H9 (cell line): ENCODE results near the gene MISP. TPM values are rescaled to one million over a fixed set of nuclear protein-coding genes. Genes with fewer than 3 reads are reported as not detected.

Source experiments
- DNase-seq: peaks from one replicate; pipeline ENCODE4 v3.0.0-alpha.2; 2017
- H2AFZ ChIP-seq: one replicate; pipeline ENCODE4 v1.6.1; 2013; ENCODE audit warnings: mild to moderate bottlenecking, low read length, control low read depth, moderate library complexity
- H2AK5ac ChIP-seq: 2 replicates; pipeline ENCODE4 v1.6.1; 2013; ENCODE audit warnings: low read length, control low read depth, mixed read lengths; ENCODE audit not compliant: insufficient read length
- H2BK120ac ChIP-seq: one replicate; pipeline ENCODE4 v1.6.1; 2013; ENCODE audit warnings: low read depth, mild to moderate bottlenecking, low read length, control low read depth, inconsistent platforms; ENCODE audit not compliant: poor library complexity, severe bottlenecking
- H2BK12ac ChIP-seq: 2 replicates; pipeline ENCODE4 v1.6.1; 2013; ENCODE audit warnings: low read length, control low read depth, mixed read lengths, low read depth; ENCODE audit not compliant: insufficient read length
- H2BK15ac ChIP-seq: 2 replicates; pipeline ENCODE4 v1.6.1; 2013; ENCODE audit warnings: low read depth, low read length, control low read depth
- H2BK20ac ChIP-seq: one replicate; pipeline ENCODE4 v1.6.1; 2013; ENCODE audit warnings: low read depth, mild to moderate bottlenecking, low read length, control low read depth, inconsistent platforms; ENCODE audit not compliant: poor library complexity, severe bottlenecking
- H2BK5ac ChIP-seq: 2 replicates; pipeline ENCODE4 v1.6.1; 2013; ENCODE audit warnings: low read length, control low read depth, mixed read lengths; ENCODE audit not compliant: insufficient read length
- H3K14ac ChIP-seq: 2 replicates; pipeline ENCODE4 v1.6.1; 2013; ENCODE audit warnings: low read length, control low read depth; ENCODE audit not compliant: insufficient read depth
- H3K18ac ChIP-seq: 2 replicates; pipeline ENCODE4 v1.6.1; 2013; ENCODE audit warnings: low read depth, mild to moderate bottlenecking, mixed read lengths, low read length, control low read depth; ENCODE audit not compliant: insufficient read length
- H3K23ac ChIP-seq: 2 replicates; pipeline ENCODE4 v1.6.1; 2013; ENCODE audit warnings: low read length, control low read depth, mixed read lengths, low read depth; ENCODE audit not compliant: insufficient read length
- H3K23me2 ChIP-seq: 2 replicates; pipeline ENCODE4 v1.6.1; 2013; ENCODE audit warnings: low read depth, mild to moderate bottlenecking, mixed read lengths, low read length, control low read depth; ENCODE audit not compliant: insufficient read length, poor library complexity, severe bottlenecking
- H3K27ac ChIP-seq: 2 replicates; pipeline ENCODE4 v1.5.1; 2013; ENCODE audit warnings: low read length, control low read depth, mixed read lengths, low read depth; ENCODE audit not compliant: insufficient read length
- H3K27me3 ChIP-seq: 2 replicates; pipeline ENCODE4 v1.6.1; 2013; ENCODE audit warnings: low read length, control low read depth, inconsistent platforms; ENCODE audit not compliant: insufficient read depth
- H3K4ac ChIP-seq: 2 replicates; pipeline ENCODE4 v1.6.1; 2013; ENCODE audit warnings: low read depth, mild to moderate bottlenecking, control low read depth, inconsistent platforms, low read length, moderate library complexity
- H3K4me1 ChIP-seq: 2 replicates; pipeline ENCODE4 v1.6.1; 2013; ENCODE audit warnings: low read length, control low read depth, inconsistent platforms; ENCODE audit not compliant: insufficient read depth
- H3K4me2 ChIP-seq: 2 replicates; pipeline ENCODE4 v1.6.1; 2013; ENCODE audit warnings: low read length, control low read depth, mixed read lengths; ENCODE audit not compliant: insufficient read length, insufficient read depth
- H3K56ac ChIP-seq: 2 replicates; pipeline ENCODE4 v1.6.1; 2013; ENCODE audit warnings: low read depth, mild to moderate bottlenecking, mixed read lengths, low read length, control low read depth; ENCODE audit not compliant: insufficient read length
- H3K79me1 ChIP-seq: 2 replicates; pipeline ENCODE4 v1.6.1; 2013; ENCODE audit warnings: low read depth, mild to moderate bottlenecking, moderate library complexity, low read length, control low read depth, inconsistent platforms; ENCODE audit not compliant: insufficient read depth, poor library complexity, severe bottlenecking
- H3K79me2 ChIP-seq: 2 replicates; pipeline ENCODE4 v1.6.1; 2013; ENCODE audit warnings: low read length, control low read depth, inconsistent platforms; ENCODE audit not compliant: insufficient read depth
- H3K9ac ChIP-seq: 2 replicates; pipeline ENCODE4 v1.6.1; 2013; ENCODE audit warnings: low read length, control low read depth, mixed read lengths; ENCODE audit not compliant: insufficient read length; ENCODE audit errors: extremely low read depth
- H3K9me3 ChIP-seq: one replicate; pipeline ENCODE4 v1.6.1; 2013; ENCODE audit warnings: low read depth, low read length, inconsistent platforms; ENCODE audit not compliant: control insufficient read depth
- H3T11ph ChIP-seq: one replicate; pipeline ENCODE4 v1.6.1; 2013; ENCODE audit warnings: mild to moderate bottlenecking, low read length, control low read depth, inconsistent platforms
- H4K20me1 ChIP-seq: one replicate; pipeline ENCODE4 v1.6.1; 2013; ENCODE audit not compliant: control insufficient read depth, insufficient read length, insufficient read depth
- H4K5ac ChIP-seq: 2 replicates; pipeline ENCODE4 v1.6.1; 2013; ENCODE audit warnings: low read depth, mild to moderate bottlenecking, mixed read lengths, low read length, control low read depth; ENCODE audit not compliant: insufficient read length
- H4K8ac ChIP-seq: replicated peaks from 2 replicates; pipeline ENCODE4 v1.6.1; 2013; ENCODE audit warnings: low read length, control low read depth, mixed read lengths, low read depth; ENCODE audit not compliant: insufficient read length
- H4K91ac ChIP-seq: 2 replicates; pipeline ENCODE4 v1.6.1; 2013; ENCODE audit warnings: low read depth, mild to moderate bottlenecking, moderate library complexity, mixed read lengths, low read length, control low read depth; ENCODE audit not compliant: insufficient read length
- H3K27ac Mint-ChIP-seq, 3 experiments: 2 replicates in 2 of 3; 3 replicates in 1 of 3; pipeline ENCODE4 v1.8.0; 2020 to 2021; ENCODE audit warnings: mixed read lengths in 3 of 3, mild to moderate bottlenecking in 1 of 3, moderate library complexity in 1 of 3
- H3K27me3 Mint-ChIP-seq: 2 replicates; pipeline ENCODE4 v1.8.0; 2021; ENCODE audit warnings: low read depth, mild to moderate bottlenecking, moderate library complexity, mixed read lengths
- H3K36me3 Mint-ChIP-seq, 3 experiments: 2 replicates in 2 of 3; 3 replicates in 1 of 3; pipeline ENCODE4 v1.8.0; 2020 to 2021; ENCODE audit warnings: low read depth in 3 of 3, mixed read lengths in 3 of 3; ENCODE audit not compliant: insufficient read depth in 1 of 3
- H3K4me1 Mint-ChIP-seq, 2 experiments: 2 replicates each; pipeline ENCODE4 v1.8.0; 2020; ENCODE audit warnings: mixed read lengths in 2 of 2
- H3K4me3 Mint-ChIP-seq, 2 experiments: 2 replicates in 1 of 2; 3 replicates in 1 of 2; pipeline ENCODE4 v1.8.0; 2020 to 2021; ENCODE audit warnings: mild to moderate bottlenecking in 2 of 2, mixed read lengths in 2 of 2, moderate library complexity in 1 of 2
- H3K9me3 Mint-ChIP-seq, 2 experiments: 2 replicates in 1 of 2; 3 replicates in 1 of 2; pipeline ENCODE4 v1.8.0; 2020; ENCODE audit warnings: mild to moderate bottlenecking in 2 of 2, mixed read lengths in 2 of 2, moderate library complexity in 1 of 2
- WGBS: extraction: QIAGEN DNeasy Blood & Tissue Kit; methylation state at CpG from one replicate; pipeline ENCODE4 v1.1.7; 2013; ENCODE audit warnings: missing lambda C conversion rate, low lambda C conversion rate, mixed read lengths; ENCODE audit not compliant: insufficient read length; ENCODE audit errors: extremely low coverage; 5-methylcytosine and 5-hydroxymethylcytosine counted together
- total RNA-seq: library from RNA; stranded (reverse); gene quantifications from 2 replicates; pipeline ENCODE4 v1.2.1, GENCODE V29; 2021
- TF ChIP-seq, protein P1 (sequence below): fragments of 200-600 bp; sonication (generic); conservative IDR thresholded peaks from 3 replicates; pipeline ENCODE4 v1.8.0; 2021; ENCODE audit warnings: antibody characterized with exemption, mild to moderate bottlenecking

MISP gene
- total RNA-seq, 1 experiment from 2014 or later, result 0.44 TPM

- Mint-ChIP-seq H3K27me3 (peaks cover 3% of the 10 kb centered on the region), H3K36me3 (no peaks in the 10 kb centered on the region), H3K4me3 (no peak overlapping the region), H3K27ac (no peak overlapping the region), H3K4me1 (no peaks in the 10 kb centered on the region), H3K9me3 (no peaks in the 10 kb centered on the region; a peak in 2 of 5 replicates)
- no peak overlapping the region for H3K4ac ChIP-seq
- no peak overlapping the region for H3K9ac ChIP-seq
- no peaks in the 10 kb centered on the region for H3K23me2 ChIP-seq
- H4K20me1 ChIP-seq, result no peaks in the 10 kb centered on the region
- no peak overlapping the region for H3K4me2 ChIP-seq
- no peak overlapping the region for H3K18ac ChIP-seq
- H3K79me1 ChIP-seq, result no peaks in the 10 kb centered on the region
- H2BK12ac ChIP-seq, result no peak overlapping the region
- H2BK120ac ChIP-seq, result no peak overlapping the region
- H3K27me3 ChIP-seq, result no peaks in the 10 kb centered on the region
- no CpG with 5 or more reads among the region's 5 CpGs for WGBS
- no peak overlapping the region for H2BK5ac ChIP-seq
- H2BK20ac ChIP-seq, result no peak overlapping the region
- no peak overlapping the region for H3K14ac ChIP-seq
- H3K56ac ChIP-seq, result no peak overlapping the region
- H2BK15ac ChIP-seq, result no peak overlapping the region
- no peak for DNase-seq
- H4K8ac ChIP-seq, result no peak overlapping the region
- no peak overlapping the region for H4K91ac ChIP-seq
- no peaks in the 10 kb centered on the region for H3K9me3 ChIP-seq
- no peak overlapping the region for H3T11ph ChIP-seq
- TF ChIP-seq, protein P1, sequence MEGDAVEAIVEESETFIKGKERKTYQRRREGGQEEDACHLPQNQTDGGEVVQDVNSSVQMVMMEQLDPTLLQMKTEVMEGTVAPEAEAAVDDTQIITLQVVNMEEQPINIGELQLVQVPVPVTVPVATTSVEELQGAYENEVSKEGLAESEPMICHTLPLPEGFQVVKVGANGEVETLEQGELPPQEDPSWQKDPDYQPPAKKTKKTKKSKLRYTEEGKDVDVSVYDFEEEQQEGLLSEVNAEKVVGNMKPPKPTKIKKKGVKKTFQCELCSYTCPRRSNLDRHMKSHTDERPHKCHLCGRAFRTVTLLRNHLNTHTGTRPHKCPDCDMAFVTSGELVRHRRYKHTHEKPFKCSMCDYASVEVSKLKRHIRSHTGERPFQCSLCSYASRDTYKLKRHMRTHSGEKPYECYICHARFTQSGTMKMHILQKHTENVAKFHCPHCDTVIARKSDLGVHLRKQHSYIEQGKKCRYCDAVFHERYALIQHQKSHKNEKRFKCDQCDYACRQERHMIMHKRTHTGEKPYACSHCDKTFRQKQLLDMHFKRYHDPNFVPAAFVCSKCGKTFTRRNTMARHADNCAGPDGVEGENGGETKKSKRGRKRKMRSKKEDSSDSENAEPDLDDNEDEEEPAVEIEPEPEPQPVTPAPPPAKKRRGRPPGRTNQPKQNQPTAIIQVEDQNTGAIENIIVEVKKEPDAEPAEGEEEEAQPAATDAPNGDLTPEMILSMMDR, result no peak
- H2AFZ ChIP-seq, result no peak overlapping the region
- H3K23ac ChIP-seq, result no peak overlapping the region
- no peak overlapping the region for H2AK5ac ChIP-seq
- H3K79me2 ChIP-seq, result no peaks in the 10 kb centered on the region
- H3K4me1 ChIP-seq, result no peaks in the 10 kb centered on the region
- H4K5ac ChIP-seq, result no peak overlapping the region
- H3K27ac ChIP-seq, result no peak overlapping the region
Observed at GRCh38 chr19:772063-772462, 21.2 kb downstream of the MISP start.
